ENCODE data around the gene XXYLT1. TPM values are rescaled to one million over a fixed set of nuclear protein-coding genes. Genes with fewer than 3 reads are reported as not detected.
A peak's percentile ranks its signal among the peaks of the same experiment; 100 is the strongest.

The XXYLT1 gene
- total RNA-seq, 2 experiments from 2014 or later = 3.1 to 3.7 TPM

DNA sequence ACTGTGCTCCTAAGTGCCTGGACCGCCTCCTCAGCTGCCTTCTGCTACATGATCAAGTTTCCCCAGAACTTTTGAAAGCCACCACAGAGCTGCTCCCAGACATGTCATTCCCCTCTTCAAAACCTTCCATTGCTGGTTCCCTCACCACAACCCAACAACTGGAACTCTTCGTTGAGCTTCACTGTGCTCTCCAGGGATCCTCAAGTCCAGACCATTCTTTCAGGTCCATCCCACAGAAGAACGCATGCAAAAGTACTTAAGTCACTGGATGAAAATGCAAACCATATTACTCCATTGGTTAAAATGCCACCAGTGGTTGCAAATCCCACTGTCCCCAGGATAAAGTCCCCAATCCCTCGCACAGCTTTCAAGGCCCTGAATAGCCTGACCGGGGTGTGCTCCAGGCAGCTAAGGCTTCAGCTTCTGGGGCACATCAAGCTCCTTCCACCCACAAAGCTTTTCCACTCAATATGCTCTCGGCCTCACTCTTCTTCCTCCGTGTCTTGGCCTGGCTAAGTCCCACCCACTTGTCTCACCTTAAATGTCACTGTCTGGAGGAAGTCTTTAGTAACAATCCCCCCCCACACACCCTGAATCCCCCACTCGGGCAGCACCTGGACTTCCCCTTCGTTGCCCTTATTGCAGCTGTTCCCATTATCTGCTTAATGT lies 84.8 kb downstream of the XXYLT1 start:
- ATAC-seq (ENCODE audit: poor library complexity) = no peak
- DNase-seq = peak in 1 of 14 experiments; percentile 16
- intact Hi-C loops (cut with DNase I, micrococcal nuclease) = no loop called here
- no peak overlapping the region for H3K27ac ChIP-seq (ENCODE audit: low read depth in 1 of 2, low read length in 2 of 2)
- no peaks in the 10 kb centered on the region for H3K36me3 ChIP-seq (ENCODE audit: insufficient read depth, low read length)
- Mint-ChIP-seq H3K4me3 (no peak overlapping the region), H3K27me3 (no peaks in the 10 kb centered on the region), H3K4me1 (ENCODE audit: low read depth) (peaks cover 54% of the 10 kb centered on the region), H3K27ac (peak overlapping the region; percentile 15), H3K36me3 (ENCODE audit: low read depth) (peaks cover 10% of the 10 kb centered on the region), H3K9me3 (peaks cover 3% of the 10 kb centered on the region)
- TF ChIP-seq, protein P1, sequence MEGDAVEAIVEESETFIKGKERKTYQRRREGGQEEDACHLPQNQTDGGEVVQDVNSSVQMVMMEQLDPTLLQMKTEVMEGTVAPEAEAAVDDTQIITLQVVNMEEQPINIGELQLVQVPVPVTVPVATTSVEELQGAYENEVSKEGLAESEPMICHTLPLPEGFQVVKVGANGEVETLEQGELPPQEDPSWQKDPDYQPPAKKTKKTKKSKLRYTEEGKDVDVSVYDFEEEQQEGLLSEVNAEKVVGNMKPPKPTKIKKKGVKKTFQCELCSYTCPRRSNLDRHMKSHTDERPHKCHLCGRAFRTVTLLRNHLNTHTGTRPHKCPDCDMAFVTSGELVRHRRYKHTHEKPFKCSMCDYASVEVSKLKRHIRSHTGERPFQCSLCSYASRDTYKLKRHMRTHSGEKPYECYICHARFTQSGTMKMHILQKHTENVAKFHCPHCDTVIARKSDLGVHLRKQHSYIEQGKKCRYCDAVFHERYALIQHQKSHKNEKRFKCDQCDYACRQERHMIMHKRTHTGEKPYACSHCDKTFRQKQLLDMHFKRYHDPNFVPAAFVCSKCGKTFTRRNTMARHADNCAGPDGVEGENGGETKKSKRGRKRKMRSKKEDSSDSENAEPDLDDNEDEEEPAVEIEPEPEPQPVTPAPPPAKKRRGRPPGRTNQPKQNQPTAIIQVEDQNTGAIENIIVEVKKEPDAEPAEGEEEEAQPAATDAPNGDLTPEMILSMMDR (IDR thresholded peaks at IDR 0.05) = no peak
- no peaks in the 10 kb centered on the region for H3K27me3 ChIP-seq (ENCODE audit: control insufficient read depth in 1 of 2, insufficient read depth in 2 of 2, low read length in 2 of 2)
- CTCF ChIA-PET = interaction anchor here (0.7 kb wide), 1 partner anchor 319 kb away, joined by 4 read pairs; no protein-coding TSS in a partner anchor
- H3K4me3 ChIP-seq (ENCODE audit: low read length) = no peak overlapping the region
- POLR2A ChIA-PET = no interaction called here
- peaks cover 39% of the 10 kb centered on the region for H3K4me1 ChIP-seq (ENCODE audit: insufficient read depth, low read length)
- H3K9me3 ChIP-seq (ENCODE audit: control insufficient read depth in 1 of 2, insufficient read depth in 1 of 2, low read length in 2 of 2) = peaks cover 2 to 3% of the 10 kb centered on the region in 2 experiments

DNA sequence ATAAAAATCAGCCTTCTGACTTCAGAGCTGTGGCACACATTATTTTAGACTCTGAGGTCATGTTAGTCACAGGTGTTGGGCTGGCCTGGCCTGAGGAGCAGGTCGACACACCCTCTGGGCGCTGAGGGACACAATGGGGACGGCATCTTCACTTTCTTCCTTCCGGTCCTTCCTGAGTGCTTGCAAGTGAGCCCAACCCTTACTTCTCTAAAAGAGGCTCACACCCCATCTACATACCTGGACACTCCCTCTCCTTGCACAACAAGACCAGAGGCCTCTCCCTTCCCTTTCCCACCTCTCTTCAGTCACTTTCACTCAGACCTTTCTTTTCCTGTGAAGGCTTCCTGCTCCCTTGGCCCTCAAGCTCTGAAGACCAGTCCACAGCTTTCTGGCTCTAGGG lies 85.4 kb downstream of the XXYLT1 start:
- Mint-ChIP-seq H3K4me3 (no peak overlapping the region), H3K4me1 (ENCODE audit: low read depth) (peaks cover 56% of the 10 kb centered on the region), H3K9me3 (no peaks in the 10 kb centered on the region), H3K27me3 (no peaks in the 10 kb centered on the region), H3K36me3 (ENCODE audit: low read depth) (peaks cover 7% of the 10 kb centered on the region), H3K27ac (peak overlapping the region; percentile 15)
- peaks cover 40% of the 10 kb centered on the region for H3K4me1 ChIP-seq (ENCODE audit: insufficient read depth, low read length)
- H3K27me3 ChIP-seq (ENCODE audit: control insufficient read depth in 1 of 2, insufficient read depth in 2 of 2, low read length in 2 of 2) = no peaks in the 10 kb centered on the region
- H3K9me3 ChIP-seq (ENCODE audit: control insufficient read depth in 1 of 2, insufficient read depth in 1 of 2, low read length in 2 of 2) = peaks cover 0 to 3% of the 10 kb centered on the region in 2 experiments
- TF ChIP-seq, protein P1 (IDR thresholded peaks at IDR 0.05) = no peak
- ATAC-seq (ENCODE audit: poor library complexity) (no peak), DNase-seq (no peak)
- no peak overlapping the region for H3K27ac ChIP-seq (ENCODE audit: low read depth in 1 of 2, low read length in 2 of 2)
- intact Hi-C loops (cut with DNase I, micrococcal nuclease) = no loop called here
- ChIA-PET POLR2A (no interaction called here), CTCF (interaction anchor here (0.7 kb wide), 1 partner anchor 318 kb away, joined by 4 read pairs; no protein-coding TSS in a partner anchor)
- no peak overlapping the region for H3K4me3 ChIP-seq (ENCODE audit: low read length)
- H3K36me3 ChIP-seq (ENCODE audit: insufficient read depth, low read length) = no peaks in the 10 kb centered on the region

DNA sequence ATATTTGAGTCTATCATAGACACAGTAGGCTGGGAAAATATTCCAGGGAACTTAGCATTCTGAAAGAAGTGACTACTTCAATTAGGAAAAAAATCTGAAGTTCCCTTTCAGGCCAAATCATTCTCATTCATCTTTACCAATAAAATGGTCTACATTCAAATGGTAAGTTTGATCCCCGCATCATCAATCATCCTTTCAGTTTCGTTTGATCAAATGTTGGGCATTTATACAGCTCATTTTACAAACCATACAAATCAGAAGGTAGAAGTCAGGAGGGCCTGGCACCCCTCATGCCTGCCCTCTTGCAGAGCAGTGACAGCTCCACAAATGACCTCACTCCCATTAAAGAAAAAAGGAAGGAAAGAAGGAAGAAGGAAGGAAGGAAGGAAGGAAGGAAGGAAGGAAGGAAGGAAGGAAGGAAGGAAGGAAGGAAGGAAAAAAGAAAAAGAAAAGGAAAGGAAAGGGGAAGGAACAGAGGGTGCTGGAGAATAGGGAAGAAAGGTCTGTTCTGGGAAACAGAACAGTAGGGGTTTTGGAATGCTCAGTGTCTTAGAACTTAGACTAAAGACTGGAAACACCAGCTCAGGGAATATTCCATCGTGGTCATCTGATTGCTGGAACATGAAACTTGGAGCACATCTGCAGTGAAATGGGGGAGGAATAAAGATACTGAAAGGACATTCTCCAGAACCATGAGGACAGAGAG lies 86.1 kb downstream of the XXYLT1 start:
- peaks cover 56% of the 10 kb centered on the region for H3K4me1 Mint-ChIP-seq (ENCODE audit: low read depth)

More for the DNA sequence above, 86.1 kb downstream of the XXYLT1 start:
- ChIA-PET CTCF (interaction anchor here (0.7 kb wide), 1 partner anchor 317 kb away, joined by 4 read pairs; no protein-coding TSS in a partner anchor), POLR2A (no interaction called here)
- no peaks in the 10 kb centered on the region for H3K9me3 Mint-ChIP-seq
- peak overlapping the region; percentile 19 for H3K27ac Mint-ChIP-seq
- Histone ChIP-seq H3K4me3 (ENCODE audit: low read length) (no peak overlapping the region), H3K9me3 (ENCODE audit: control insufficient read depth in 1 of 2, insufficient read depth in 1 of 2, low read length in 2 of 2) (no peaks in the 10 kb centered on the region), H3K27ac (ENCODE audit: low read depth in 1 of 2, low read length in 2 of 2) (no peak overlapping the region), H3K36me3 (ENCODE audit: insufficient read depth, low read length) (no peaks in the 10 kb centered on the region), H3K27me3 (ENCODE audit: control insufficient read depth in 1 of 2, insufficient read depth in 2 of 2, low read length in 2 of 2) (no peaks in the 10 kb centered on the region), H3K4me1 (ENCODE audit: insufficient read depth, low read length) (peaks cover 40% of the 10 kb centered on the region)
- H3K4me3 Mint-ChIP-seq = no peak overlapping the region
- intact Hi-C loops (cut with DNase I, micrococcal nuclease) = no loop called here
- H3K27me3 Mint-ChIP-seq = no peaks in the 10 kb centered on the region
- TF ChIP-seq, protein P1 (IDR thresholded peaks at IDR 0.05) = no peak
- ATAC-seq (ENCODE audit: poor library complexity) (no peak), DNase-seq (no peak)
- peaks cover 7% of the 10 kb centered on the region for H3K36me3 Mint-ChIP-seq (ENCODE audit: low read depth)
